Mammary epithelial cell (primary cell): ENCODE results near the gene CENPB.

Experiments
- CTCF ChIP-seq, 2 donors: IDR thresholded peaks in 1 of 2; conservative IDR thresholded peaks in 1 of 2; 2 replicates each; pipeline ENCODE4 v1.5.1; 2011 to 2012; ENCODE audit warnings: inconsistent platforms in 2 of 2, low read length in 2 of 2, mild to moderate bottlenecking in 2 of 2, control low read depth in 1 of 2, low read depth in 1 of 2; ENCODE audit not compliant: insufficient read depth in 1 of 2; ENCODE audit errors: extremely low read depth in 1 of 2
- EZH2 ChIP-seq: IDR thresholded peaks from 2 replicates; pipeline ENCODE4 v1.6.1; 2012; ENCODE audit warnings: low read length, inconsistent platforms, borderline replicate concordance

- TF ChIP-seq CTCF (conservative IDR thresholded peaks at IDR 0.05 in 1 of 2, IDR thresholded peaks at IDR 0.05 in 1 of 2; ENCODE audit: extremely low read depth in 1 of 2, insufficient read depth in 1 of 2, low read depth in 1 of 2, low read length in 2 of 2), result no peak
- no peak for TF ChIP-seq EZH2
Measured at GRCh38 chr20:3777381-3777715, 9.2 kb downstream of the CENPB start.
